GM21825 (cell line): Measurements from ENCODE around the gene CLIC4.
"Not testable (repeated sequence)": the region's sequence is repeated elsewhere in the genome, so short reads cannot be mapped to it uniquely, and the experiment has no call there.

ENCODE experiments used
- ATAC-seq: cut with Tn5 transposase; IDR thresholded peaks from one replicate; pipeline ENCODE4 v1.9.1; 2021; ENCODE audit warnings: mild to moderate bottlenecking, moderate library complexity; ENCODE audit not compliant: unreplicated experiment

The CLIC4 gene

DNA sequence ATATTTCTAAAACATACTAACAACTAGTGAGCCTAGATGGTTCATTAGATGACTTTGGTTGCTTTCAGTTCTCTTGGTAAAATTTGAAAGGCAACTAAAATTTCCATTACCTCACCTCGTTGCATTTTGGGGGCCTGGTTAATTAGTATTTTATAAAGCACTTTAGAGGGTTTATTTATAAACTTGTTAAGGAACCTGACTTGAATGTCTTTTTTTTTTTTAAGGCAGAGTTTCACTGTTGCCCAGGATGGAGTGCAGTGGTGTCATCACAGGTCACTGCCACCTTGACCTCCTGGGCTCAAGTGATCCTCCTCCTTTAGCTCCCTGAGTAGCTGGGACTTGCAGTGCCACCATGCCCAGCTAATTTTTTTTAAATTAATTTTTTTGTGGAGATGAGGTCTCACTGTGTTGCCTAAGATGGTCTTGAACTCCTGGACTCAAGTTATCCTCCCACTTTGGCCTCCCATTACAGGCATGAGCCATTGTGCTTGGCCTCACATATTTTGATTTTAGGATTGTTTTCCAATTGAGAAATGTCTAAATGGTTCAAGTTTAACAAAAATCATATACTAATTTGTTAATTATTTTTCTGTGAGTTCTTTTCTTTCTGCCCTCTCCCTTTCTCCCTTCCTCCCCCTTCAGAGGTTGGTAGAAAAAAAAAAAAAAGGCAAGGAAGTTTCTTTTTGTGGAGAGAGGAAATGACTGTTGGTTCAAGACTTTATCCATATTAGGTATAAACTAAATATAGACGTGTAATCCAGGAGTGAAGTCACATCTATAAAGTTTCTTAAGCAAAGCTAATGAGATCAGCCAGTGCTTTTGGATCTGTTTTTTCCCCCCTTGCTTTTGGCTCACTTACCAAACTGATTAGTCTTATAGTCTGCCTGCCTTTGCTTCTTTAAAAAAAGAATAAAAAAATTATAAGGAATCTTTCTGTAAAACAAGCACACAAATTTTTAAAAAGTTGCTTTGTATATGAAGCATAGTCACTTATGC, 24.7 kb downstream of the CLIC4 start:
- ATAC-seq: no peak

DNA sequence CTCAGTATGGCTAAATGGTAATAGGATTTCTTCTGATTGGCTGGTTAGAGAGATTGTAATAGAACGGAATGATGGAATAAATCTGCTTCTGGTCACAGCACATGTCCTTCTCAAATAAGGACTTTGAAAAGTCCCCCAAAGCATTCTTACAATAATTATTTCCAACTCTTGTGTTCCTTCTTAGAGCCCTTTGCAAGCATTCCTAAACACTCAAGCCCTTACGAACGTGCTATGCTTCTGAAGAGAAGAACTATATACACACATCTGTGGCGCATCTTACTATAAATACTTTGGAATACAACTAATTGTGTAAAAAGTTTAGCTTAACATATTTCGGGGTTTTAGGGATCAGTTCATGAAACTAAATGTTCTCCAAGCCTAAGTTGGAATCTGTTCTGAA, 25.6 kb downstream of the CLIC4 start:
- no peak for ATAC-seq

DNA sequence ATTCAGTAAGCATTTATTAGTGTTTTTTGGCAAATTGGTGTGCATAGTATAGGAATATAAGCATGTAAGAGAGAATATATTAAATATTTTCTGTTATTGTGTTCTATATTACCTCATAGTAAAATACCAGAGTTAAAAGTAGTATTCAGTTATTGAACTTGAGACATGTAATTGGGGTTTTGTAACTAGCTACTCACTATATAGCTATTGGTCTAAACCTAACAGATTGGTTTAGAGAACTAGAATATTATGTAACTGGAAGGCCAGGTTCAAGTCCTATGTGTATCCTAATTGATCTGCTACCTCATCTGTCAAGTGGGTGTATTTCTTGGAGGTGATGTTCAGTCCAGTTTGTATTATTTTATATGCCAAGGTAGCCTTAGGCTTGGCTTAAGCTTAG, 26.3 kb downstream of the CLIC4 start:
- ATAC-seq: no peak

DNA sequence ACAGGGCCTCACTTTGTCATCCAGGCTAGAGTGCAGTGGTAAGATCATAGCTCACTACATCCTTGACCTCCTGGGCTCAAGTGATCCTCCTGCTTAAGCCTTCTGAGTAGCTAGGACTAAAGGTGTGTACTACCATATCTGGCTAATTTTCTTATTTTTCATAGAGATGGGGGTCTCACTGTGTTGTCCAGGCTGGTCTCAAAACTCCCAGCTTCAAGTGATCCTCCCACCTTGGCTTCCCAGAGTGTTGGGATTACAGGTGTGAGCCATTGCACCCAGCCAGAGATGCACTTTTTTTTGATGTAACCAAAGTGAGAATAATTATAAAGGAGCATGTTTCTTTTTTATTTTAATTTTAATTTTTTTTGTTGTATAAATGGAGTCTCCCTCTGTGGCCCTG, 28.4 kb downstream of the CLIC4 start:
- ATAC-seq: no peak

DNA sequence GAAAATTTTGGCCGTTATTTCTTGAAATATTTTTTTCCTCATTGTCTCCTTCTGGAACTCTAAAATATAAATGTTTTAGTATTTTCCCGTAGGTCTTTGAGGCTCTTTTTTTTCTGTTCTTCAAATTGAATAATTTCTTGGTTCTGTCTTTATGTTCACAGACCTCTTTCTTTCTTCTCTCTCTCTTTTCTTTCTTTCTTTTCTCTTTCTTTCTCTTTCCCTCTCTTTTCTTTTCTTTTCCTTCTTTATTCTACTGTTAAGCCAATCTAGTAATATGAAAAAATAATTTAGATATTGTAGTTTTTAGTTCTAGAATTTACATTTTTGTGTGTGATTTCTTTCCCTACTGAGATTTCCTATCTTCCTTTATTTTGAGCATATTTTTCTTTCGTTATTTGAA, 30.1 kb downstream of the CLIC4 start:
- ATAC-seq: no peak

DNA sequence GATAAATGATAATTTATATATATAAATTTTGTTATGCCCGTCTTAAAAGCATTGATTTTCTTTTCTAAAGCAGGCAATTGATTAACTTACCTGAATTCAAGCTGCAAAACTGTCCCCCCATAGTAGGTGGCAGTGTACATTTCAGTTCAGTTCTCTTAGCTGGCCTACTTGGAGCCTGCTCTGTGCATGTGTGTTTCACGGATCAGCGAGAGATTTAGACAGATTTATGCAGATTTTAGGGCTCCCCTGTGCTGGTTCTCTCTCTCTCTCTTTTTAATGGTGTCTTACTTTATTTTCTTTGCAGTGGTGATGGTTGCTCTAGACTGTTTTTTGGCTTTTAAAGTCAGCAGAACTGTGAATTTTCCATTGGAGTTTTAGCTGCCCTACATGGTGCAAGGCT, 30.7 kb downstream of the CLIC4 start:
- no peak for ATAC-seq

DNA sequence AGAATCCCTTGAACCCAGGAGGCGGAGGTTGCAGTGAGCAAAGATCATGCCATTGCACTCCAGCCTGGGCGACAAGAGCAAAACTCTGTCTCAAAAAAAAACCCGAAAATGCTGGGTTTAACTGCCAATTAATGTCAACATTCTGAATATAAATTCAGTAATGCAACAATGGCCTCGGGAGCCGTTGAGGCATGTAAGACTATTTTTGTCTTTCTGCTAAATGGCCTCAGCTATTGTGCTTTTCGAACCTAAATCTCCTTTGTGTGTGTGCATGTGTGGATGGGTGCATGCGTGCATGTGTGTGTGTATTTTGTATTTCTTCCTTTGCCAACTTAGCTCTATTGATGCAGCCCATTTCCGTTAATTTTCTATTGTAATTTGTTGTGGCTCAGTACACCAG, 31.6 kb downstream of the CLIC4 start:
- ATAC-seq: no peak

DNA sequence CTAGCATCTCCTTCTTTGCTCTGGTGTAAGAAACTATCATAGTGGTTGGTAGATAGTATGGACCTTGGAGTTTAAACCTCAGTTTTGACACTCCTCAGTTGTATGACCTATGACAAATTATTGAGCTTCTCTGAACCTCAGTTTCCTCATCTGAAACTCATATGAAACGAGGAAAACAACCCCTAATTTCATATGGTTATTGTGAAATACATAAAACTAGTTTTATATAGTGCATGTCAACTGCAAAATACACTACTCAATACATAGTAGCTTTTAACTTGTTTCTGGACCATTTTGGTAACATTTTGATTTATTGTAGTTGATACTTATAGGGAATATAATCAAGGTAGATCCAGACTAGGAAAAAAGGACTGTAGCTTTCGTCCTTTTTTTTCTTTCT, 32.9 kb downstream of the CLIC4 start:
- ATAC-seq: no peak

DNA sequence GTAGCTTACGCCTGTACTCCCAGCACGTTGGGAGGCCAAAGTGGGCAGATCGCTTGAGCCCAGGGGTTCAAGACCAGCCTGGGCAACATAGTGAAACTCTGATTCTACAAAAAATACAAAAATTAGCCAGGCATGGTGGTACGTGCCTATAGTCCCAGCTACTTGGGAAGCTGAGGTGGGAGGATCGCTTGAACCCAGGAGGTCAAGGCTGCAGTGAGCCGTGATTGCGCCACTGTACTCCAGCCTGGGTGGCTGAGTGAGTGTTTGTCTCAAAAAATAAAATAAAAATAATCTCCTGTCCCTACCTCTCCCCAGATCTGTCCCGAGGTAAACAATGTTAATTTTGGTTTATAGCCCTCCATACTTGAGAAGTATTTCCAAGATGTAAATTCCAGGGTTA, 34.0 kb downstream of the CLIC4 start:
- ATAC-seq: not testable (repeated sequence)

DNA sequence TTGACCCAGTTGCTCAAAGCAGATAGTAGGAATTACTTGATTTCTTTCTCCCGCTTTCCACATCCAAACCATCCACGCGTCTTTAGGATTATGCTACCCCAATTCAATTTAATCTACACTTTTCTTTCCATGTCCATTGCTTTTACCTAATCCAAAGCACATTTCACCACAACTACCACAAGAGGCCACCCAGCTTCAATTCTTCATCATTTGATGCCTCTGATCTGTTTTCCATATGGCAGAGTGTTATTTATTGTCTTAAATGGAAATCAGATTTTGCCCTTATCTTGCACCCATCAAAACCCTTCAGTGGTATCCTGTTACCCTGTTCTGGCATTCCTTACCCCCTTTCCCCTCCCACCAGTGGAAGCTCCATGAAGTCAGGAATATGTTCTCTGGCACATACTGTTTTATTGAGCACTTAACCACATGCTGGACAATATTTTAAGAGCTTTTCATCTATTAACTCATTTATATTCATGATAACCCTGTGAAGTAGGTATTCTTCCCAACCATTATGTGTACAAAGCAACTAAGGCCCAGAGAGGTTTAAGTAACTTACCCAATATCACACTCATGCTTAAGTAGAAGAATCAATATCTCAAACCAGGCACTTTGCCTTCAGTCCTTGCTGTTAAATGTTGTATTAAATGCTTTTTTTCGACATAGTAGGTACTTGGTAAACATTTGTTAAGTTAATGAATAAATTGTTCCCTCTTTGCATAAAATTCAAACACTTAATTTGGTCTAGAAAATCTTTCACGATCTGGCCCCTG, 34.6 kb downstream of the CLIC4 start:
- ATAC-seq: no peak

DNA sequence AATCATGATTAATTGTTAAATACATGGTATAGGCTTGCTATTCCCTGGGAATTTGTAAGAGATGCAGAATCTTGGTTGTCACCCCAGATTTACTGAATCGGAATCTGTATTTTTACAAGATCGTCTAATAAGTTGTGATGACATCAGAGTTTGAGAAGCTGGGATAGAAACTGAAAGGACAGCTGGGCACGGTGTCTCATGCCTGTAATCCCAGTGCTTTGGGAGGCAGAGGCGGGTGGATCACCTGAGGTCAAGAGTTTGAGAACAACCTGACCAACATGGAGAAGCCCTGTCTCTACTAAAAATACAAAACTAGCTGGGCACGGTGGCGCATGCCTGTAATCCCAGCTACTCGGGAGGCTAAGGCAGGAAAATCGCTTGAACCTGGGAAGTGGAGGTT, 35.4 kb downstream of the CLIC4 start:
- not testable (repeated sequence) for ATAC-seq

DNA sequence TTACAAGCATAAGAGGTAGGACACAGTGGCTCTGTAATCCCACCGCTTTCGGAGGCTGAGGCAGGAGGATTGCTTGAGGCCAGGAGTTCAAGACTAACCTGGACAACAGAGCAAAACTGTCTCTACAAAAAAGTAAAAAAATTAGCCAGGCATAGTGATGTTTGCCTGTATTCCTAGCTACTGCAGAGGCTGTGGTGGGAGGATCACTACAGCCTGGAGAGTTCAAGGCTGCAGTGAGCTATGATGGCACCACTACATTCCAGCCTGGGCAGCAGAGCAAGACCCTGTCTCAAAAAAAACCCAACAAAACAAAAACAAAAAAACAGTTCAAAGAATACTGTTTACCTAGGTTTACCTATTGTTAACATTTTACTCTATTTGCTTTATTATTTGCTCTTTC, 37.4 kb downstream of the CLIC4 start:
- ATAC-seq: no peak

DNA sequence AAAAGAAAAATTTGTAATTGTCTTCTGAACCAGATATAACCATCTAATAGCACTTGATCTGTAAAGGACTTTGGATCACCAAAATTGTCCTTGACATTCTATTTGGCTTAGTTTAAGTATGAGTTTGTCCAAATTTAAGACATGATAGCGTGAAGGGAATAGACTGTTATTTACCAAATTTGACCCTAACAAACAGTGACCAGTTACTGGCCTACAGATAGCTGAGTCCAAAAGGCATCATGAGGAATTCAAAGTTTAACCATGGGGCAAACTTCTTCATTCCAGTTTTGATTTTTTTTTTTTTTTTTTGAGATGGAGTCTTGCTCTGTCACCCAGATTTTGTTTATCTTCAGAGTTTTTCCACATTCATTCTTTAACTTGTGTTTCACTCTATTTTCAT, 38.5 kb downstream of the CLIC4 start:
- ATAC-seq: no peak

DNA sequence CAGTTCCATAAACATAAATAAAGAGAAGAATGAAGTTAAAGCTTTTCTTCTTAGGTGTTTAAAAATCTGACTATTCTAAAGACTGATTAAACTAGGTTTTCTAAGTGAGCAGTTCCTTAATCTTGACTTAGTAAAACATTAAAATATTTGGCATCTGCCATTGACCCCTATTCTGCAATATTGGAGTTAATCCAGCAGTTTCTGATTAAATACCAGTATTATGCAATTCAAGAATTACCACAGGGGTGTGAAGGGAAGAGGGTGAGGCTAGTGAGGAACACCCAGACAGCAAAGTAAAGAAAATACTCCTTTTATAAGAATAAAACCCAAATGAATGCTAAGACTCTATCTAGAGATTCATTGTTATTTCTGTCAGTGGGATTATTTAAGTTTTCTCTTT, 40.9 kb downstream of the CLIC4 start:
- no peak for ATAC-seq

DNA sequence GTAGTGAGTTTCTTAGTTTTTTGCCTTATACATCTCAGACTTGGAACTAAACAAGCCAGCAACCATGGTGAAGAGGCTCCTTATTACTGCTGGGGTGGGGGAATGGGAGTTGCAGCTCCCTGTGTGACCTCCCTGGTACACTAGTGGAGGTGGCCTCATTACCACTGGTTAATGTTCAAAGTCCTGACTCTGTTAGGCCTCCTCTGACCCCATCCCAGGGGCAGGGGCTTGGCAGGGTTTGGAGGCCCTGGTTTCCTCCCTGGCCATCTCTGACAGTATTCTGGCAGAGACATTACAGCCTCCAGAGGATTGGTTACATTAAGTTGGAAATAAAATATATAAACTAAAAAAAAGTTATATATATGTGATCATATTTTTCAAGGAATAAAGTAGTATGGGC, 45.2 kb downstream of the CLIC4 start:
- ATAC-seq: no peak

DNA sequence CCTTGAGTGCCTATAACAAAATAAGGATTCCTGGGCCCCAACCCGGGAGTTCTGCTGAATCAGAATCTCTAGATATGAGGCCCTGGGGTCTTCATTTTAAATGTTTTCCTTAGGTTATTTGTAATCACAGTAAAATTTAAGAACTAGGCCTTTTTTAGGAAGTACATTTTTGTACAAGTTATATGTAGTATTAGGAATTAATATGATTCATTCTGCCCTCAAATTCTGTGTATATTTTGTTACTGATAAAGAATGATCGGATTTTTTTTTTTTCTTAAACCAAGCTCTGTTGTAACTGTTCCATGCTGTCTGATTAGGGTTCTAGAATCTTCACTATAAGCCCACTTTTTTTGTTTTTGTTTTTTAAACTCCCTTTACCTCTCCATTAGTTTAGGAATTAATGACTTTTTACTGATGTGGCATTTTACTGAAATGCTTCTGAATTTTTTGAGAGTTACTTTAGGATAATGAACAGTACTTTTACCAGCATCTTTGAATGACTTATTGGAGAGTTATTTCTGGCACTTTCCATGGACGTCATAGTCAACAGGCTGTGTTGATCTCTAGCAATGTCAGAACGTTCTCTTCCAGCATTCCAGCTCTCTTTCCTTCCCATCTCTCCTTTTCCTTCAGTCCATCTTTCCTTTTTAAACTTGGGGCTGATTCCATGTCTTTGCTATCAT, 48.3 kb downstream of the CLIC4 start:
- no peak for ATAC-seq

DNA sequence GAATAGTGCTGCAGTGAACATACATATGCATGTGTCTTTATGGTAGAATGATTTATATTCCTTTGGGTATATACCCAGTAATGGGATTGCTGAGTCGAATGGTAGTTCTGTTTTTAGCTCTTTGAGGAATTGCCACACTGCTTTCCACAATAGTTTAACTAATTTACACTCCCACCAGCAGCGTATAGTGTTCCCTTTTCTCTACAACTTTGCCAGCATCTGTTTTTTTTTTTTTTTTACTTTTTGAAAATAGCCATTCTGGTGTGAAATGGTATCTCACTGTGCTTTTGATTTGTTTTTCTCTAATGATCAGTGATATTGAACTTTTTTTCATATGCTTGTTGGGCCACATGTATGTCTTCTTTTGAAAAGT, 48.9 kb downstream of the CLIC4 start:
- not testable (repeated sequence) for ATAC-seq

DNA sequence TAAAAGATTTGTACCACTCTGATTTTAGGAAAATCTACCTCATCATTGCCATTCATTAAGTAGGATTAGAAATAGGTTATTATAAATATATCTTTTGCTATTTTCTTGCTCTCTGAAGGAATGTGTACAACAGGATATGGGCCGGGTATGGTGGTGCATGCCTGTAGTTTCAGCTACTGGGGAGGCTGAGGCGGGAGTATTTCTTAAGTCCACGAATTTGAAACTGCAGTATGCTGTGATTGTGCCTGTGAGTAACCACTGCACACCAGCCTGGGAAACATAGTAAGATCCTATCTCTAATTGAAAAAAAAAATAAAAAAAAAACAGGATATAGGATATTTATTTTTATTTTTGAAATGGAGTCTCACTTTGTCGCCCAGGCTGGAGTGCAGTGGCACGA, 50.0 kb downstream of the CLIC4 start:
- no peak for ATAC-seq

DNA sequence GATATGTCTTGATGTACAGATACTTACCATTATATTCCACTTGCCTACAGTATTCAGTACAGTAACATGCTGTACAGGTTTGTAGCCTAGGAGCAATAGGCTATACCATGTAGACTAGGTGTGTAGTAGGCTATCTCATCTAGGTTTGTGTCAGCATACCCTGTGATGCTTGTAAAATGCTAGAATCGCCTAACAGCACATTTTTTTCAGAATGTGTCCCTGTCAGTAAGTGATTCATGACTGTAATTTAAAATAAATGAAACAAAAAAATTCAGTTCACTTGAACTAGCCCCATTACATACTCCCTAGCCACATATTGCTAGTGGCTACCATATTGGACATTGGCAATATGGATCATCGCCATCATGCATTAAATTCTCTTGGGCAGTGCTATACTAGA, 51.3 kb downstream of the CLIC4 start:
- ATAC-seq: no peak

DNA sequence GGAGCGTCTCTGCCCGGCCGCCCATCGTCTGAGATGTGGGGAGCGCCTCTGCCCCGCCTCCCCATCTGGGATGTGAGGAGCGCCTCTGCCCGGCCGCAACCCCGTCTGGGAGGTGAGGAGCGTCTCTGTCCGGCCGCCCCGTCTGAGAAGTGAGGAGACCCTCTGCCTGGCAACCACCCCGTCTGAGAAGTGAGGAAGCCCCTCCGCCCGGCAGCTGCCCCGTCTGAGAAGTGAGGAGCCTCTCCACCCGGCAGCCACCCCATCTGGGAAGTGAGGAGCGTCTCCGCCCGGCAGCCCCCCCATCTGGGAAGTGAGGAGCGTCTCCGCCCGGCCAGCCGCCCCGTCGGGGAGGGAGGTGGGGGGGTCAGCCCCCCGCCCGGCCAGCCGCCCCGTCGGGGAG, 54.0 kb downstream of the CLIC4 start:
- ATAC-seq: not testable (repeated sequence)

DNA sequence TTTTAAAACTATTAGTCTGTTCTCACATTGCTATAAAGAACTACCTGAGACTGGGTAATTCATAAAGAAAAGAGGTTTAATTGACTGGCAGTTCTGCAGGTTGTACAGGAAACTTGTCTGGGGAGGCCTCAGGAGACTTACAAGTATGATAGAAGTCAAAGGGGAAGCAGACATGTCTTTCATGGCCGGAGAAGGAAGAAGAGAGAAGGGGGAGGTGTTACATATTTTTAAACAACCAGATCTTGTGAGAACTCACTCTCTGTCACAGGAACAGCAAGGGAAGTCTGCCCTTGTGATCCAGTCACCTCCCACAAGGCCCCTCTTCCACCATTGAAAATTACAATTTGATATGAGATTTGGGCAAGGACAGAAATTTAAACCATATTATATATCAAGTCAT, 55.9 kb downstream of the CLIC4 start:
- ATAC-seq: no peak

DNA sequence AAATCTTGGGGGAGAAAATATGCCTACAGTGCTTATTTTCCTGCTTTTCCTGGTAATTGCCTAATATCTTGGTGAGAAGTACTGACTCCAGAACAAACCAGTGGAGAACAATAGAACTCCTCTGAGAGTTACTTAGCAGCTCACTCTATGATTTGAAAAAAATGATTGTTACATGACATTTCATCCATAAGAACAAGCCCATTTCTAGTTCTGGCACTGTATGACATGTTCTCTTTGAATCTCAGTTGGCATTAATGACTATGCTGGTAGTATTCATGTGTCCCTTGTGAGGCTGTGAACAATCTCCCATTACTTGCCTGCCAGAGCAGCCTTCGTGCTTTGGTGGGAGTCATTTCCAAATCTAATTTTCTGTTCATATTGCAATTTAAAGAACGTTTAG, 58.0 kb downstream of the CLIC4 start:
- ATAC-seq: no peak
